ENCODE results near the gene ADAMTS18. TPM values are rescaled to one million over a fixed set of nuclear protein-coding genes. Genes with fewer than 3 reads are reported as not detected.

ADAMTS18 gene
- total RNA-seq, 1 donor from 2014 or later: 1.7 TPM

DNA sequence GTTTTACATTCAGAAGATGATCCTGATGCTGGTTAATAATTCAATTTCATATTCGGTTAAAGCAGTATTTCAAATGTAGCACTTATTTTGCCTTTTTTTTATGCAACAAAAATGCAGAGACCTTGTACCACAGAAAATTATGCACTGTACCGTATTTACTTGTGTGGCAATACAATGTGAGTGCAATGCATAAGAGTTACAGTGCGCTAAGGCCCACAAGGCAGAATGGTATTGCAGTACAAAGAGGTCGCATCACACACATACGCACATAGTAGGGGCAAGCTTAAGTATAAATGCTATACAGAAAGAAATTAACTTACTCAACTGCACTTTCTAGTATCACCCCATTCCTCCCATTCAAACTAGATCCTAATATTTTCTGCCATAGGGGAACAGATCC is 132.6 kb downstream of the ADAMTS18 start:
- Mint-ChIP-seq H3K27me3 (ENCODE audit: unreplicated experiment) (no peaks in the 10 kb centered on the region), H3K27ac (ENCODE audit: unreplicated experiment) (no peak overlapping the region), H3K4me1 (ENCODE audit: low read depth, unreplicated experiment) (no peaks in the 10 kb centered on the region), H3K4me3 (ENCODE audit: unreplicated experiment) (no peak overlapping the region), H3K9me3 (ENCODE audit: unreplicated experiment) (no peaks in the 10 kb centered on the region), H3K36me3 (ENCODE audit: unreplicated experiment) (no peaks in the 10 kb centered on the region)
- DNase-seq: no peak
- TF ChIP-seq, protein P1, sequence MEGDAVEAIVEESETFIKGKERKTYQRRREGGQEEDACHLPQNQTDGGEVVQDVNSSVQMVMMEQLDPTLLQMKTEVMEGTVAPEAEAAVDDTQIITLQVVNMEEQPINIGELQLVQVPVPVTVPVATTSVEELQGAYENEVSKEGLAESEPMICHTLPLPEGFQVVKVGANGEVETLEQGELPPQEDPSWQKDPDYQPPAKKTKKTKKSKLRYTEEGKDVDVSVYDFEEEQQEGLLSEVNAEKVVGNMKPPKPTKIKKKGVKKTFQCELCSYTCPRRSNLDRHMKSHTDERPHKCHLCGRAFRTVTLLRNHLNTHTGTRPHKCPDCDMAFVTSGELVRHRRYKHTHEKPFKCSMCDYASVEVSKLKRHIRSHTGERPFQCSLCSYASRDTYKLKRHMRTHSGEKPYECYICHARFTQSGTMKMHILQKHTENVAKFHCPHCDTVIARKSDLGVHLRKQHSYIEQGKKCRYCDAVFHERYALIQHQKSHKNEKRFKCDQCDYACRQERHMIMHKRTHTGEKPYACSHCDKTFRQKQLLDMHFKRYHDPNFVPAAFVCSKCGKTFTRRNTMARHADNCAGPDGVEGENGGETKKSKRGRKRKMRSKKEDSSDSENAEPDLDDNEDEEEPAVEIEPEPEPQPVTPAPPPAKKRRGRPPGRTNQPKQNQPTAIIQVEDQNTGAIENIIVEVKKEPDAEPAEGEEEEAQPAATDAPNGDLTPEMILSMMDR (IDR thresholded peaks at IDR 0.05; ENCODE audit: partially characterized antibody, unreplicated experiment): no peak

DNA sequence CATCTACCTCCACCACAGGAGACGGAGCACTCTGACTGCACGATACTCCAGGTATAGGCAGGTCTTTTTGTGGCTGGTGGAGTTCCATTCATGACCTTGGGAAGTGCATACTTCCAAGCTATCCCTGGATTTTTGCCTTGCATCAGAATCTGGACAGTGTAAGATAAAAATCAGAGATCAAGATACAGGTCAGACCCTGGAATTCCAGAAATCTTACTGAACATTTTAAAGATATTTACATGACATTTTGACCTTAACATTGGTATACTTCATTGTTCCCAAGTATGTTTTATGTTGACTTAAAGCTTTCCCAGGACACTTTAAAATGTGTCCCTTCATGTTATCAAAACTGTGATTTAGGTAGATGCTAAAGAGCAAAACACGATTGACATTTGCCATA is 134.6 kb downstream of the ADAMTS18 start:
- no peak for DNase-seq
- H3K36me3 Mint-ChIP-seq (ENCODE audit: unreplicated experiment): no peaks in the 10 kb centered on the region
- no peaks in the 10 kb centered on the region for H3K27me3 Mint-ChIP-seq (ENCODE audit: unreplicated experiment)

DNA sequence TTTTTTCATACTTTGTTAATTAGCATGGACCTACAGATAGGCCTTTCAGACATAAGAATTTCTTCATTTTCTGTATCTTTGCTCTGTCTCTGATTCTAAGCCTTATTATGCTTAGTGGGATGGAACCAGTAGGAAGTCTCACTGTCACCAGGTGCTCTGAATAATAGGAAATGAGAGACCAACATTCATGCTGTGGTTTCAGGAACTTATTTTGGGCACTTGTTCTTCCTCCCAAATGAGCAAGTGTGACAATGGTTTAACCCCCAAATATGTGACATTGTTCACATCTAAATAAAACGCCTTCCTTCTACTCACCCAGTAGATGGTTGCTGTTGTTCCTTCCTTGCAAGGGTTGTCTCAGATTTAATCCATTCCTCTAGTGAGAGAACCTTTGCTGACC is 135.4 kb downstream of the ADAMTS18 start:
- Mint-ChIP-seq H3K4me1 (ENCODE audit: low read depth, unreplicated experiment) (no peaks in the 10 kb centered on the region), H3K27ac (ENCODE audit: unreplicated experiment) (no peak overlapping the region), H3K36me3 (ENCODE audit: unreplicated experiment) (no peaks in the 10 kb centered on the region), H3K4me3 (ENCODE audit: unreplicated experiment) (no peak overlapping the region), H3K27me3 (ENCODE audit: unreplicated experiment) (no peaks in the 10 kb centered on the region), H3K9me3 (ENCODE audit: unreplicated experiment) (no peaks in the 10 kb centered on the region)
- DNase-seq: no peak
- TF ChIP-seq, protein P1 (IDR thresholded peaks at IDR 0.05; ENCODE audit: partially characterized antibody, unreplicated experiment): no peak

More for the DNA sequence above, 134.6 kb downstream of the ADAMTS18 start:
- H3K27ac Mint-ChIP-seq (ENCODE audit: unreplicated experiment): no peak overlapping the region
- no peaks in the 10 kb centered on the region for H3K4me1 Mint-ChIP-seq (ENCODE audit: low read depth, unreplicated experiment)
- no peaks in the 10 kb centered on the region for H3K9me3 Mint-ChIP-seq (ENCODE audit: unreplicated experiment)
- H3K4me3 Mint-ChIP-seq (ENCODE audit: unreplicated experiment): no peak overlapping the region
- TF ChIP-seq, protein P1 (IDR thresholded peaks at IDR 0.05; ENCODE audit: partially characterized antibody, unreplicated experiment): no peak

DNA sequence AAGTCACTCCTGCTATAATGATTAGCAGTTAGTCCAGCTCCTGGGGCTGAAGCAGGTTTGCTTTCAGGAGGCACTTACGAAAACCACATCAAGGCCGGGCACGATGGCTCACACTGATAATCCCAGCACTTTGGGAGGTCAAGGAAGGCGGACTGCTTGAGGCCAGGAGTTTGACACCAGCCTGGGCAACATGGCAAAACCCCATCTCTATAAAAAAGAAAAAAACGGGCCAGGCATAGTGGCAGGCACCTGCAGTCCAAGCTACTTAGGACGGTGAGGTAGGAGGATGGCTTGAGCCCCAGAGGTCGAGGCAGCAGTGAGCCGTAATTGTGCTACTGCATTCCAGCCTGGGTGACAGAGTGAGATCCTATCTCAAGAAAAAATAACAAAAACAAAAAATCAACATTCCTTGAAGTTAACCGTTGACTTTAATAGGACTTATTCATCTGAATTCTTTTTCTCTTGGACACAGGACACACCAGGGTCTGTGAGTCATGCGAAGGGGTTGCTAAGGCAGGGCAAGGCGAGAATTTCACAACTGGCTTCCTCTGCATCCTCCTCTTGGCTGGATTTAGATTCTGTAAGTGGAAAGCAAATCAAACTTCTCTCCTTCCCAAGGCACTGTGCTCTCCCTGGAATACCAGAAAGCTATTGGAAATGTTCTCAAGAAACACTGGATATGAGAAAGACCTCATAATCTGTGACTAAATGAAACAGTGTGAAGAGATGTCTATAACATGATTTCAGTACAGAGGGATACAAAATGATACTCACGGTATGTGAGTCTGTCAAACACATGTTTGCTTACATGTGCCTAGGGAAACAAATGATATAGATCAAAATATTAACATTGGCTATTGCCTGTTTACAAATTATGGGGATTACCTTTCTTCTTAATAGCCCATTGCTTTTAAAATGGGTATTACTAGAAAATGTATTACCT is 136.1 kb downstream of the ADAMTS18 start:
- Mint-ChIP-seq H3K36me3 (ENCODE audit: unreplicated experiment) (no peaks in the 10 kb centered on the region), H3K27me3 (ENCODE audit: unreplicated experiment) (no peaks in the 10 kb centered on the region), H3K9me3 (ENCODE audit: unreplicated experiment) (no peaks in the 10 kb centered on the region), H3K4me3 (ENCODE audit: unreplicated experiment) (no peak overlapping the region), H3K4me1 (ENCODE audit: low read depth, unreplicated experiment) (no peaks in the 10 kb centered on the region), H3K27ac (ENCODE audit: unreplicated experiment) (no peak overlapping the region)
- DNase-seq: no peak
- TF ChIP-seq, protein P1 (IDR thresholded peaks at IDR 0.05; ENCODE audit: partially characterized antibody, unreplicated experiment): no peak

DNA sequence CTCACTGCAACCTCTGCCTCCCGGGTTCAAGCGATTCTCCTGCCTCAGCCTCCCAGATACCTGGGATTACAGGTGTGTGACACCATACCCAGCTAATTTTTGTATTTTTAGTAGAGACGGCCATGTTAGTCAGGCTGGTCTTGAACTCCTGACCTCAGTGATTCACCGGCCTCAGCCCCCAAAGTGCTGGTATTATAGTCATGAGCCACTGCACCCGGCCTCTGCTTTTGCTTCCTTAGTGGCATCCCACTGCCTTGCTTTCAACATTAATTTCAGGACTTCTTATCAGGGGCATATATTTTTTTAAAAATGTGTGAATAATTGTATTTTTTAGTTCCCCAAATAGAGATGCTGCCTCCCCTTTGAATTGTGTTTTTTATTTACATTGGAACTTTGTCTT is 136.8 kb downstream of the ADAMTS18 start:
- Mint-ChIP-seq H3K9me3 (ENCODE audit: unreplicated experiment) (no peaks in the 10 kb centered on the region), H3K27ac (ENCODE audit: unreplicated experiment) (no peak overlapping the region), H3K4me1 (ENCODE audit: low read depth, unreplicated experiment) (no peaks in the 10 kb centered on the region), H3K4me3 (ENCODE audit: unreplicated experiment) (no peak overlapping the region), H3K36me3 (ENCODE audit: unreplicated experiment) (no peaks in the 10 kb centered on the region), H3K27me3 (ENCODE audit: unreplicated experiment) (no peaks in the 10 kb centered on the region)
- no peak for DNase-seq
- TF ChIP-seq, protein P1 (IDR thresholded peaks at IDR 0.05; ENCODE audit: partially characterized antibody, unreplicated experiment): no peak
